Osteoblast (primary cell): ENCODE measurements around the gene SPOP. TPM values are rescaled to one million over a fixed set of nuclear protein-coding genes. Genes with fewer than 3 reads are reported as not detected.

ENCODE experiments used
- DNase-seq: peaks from one replicate; pipeline ENCODE4 v3.0.0; 2011; ENCODE audit warnings: low spot score, mixed read lengths; ENCODE audit not compliant: insufficient read length; ENCODE audit errors: missing footprints
- H2AFZ ChIP-seq: 2 replicates; pipeline ENCODE4 v1.6.0; 2011; ENCODE audit warnings: mild to moderate bottlenecking, low read length
- H3K27ac ChIP-seq: 2 replicates; pipeline ENCODE4 v1.5.1; 2011; ENCODE audit warnings: mild to moderate bottlenecking, low read depth, low read length, moderate library complexity
- H3K27me3 ChIP-seq: 2 replicates; pipeline ENCODE4 v1.6.0; 2012; ENCODE audit warnings: mild to moderate bottlenecking, control low read depth, inconsistent platforms, low read length, moderate library complexity; ENCODE audit not compliant: insufficient read depth
- H3K36me3 ChIP-seq: 2 replicates; pipeline ENCODE4 v1.5.1; 2011; ENCODE audit warnings: mild to moderate bottlenecking, low read length, control low read depth, moderate library complexity; ENCODE audit not compliant: insufficient read depth
- H3K4me1 ChIP-seq: 2 replicates; pipeline ENCODE4 v1.5.1; 2011; ENCODE audit warnings: mild to moderate bottlenecking, low read length, control low read depth, moderate library complexity; ENCODE audit not compliant: insufficient read depth
- H3K4me2 ChIP-seq: 2 replicates; pipeline ENCODE4 v1.6.0; 2011; ENCODE audit warnings: mild to moderate bottlenecking, low read length; ENCODE audit not compliant: insufficient read depth
- H3K4me3 ChIP-seq: fragments of 200-600 bp; sonication (generic); 3 replicates; pipeline ENCODE4 v1.5.1; 2012; ENCODE audit warnings: mild to moderate bottlenecking, low read length, inconsistent platforms; ENCODE audit not compliant: insufficient read depth
- H3K79me2 ChIP-seq: 2 replicates; pipeline ENCODE4 v1.6.0; 2012; ENCODE audit warnings: mild to moderate bottlenecking, low read length, control low read depth, inconsistent platforms; ENCODE audit not compliant: insufficient read depth
- H3K9me3 ChIP-seq: 2 replicates; pipeline ENCODE4 v1.5.1; 2011; ENCODE audit warnings: low read depth, low read length, control low read depth
- H4K20me1 ChIP-seq: 2 replicates; pipeline ENCODE4 v1.6.0; 2012; ENCODE audit warnings: mild to moderate bottlenecking, low read length, control low read depth; ENCODE audit not compliant: insufficient read depth
- CTCF ChIP-seq: IDR thresholded peaks from 2 replicates; pipeline ENCODE4 v1.5.1; 2011; ENCODE audit warnings: mild to moderate bottlenecking, low read depth, low read length, moderate library complexity; ENCODE audit errors: extremely low read depth
- total RNA-seq: library from RNA; depleted of rRNA; stranded (reverse); fragments of >200 nt; gene quantifications from 2 replicates; pipeline ENCODE4 v1.2.3, GENCODE V29; 2012

Gene SPOP
- total RNA-seq, 1 donor = 55.7 TPM

- no peak overlapping the region for H3K4me3 ChIP-seq
- H4K20me1 ChIP-seq = no peaks in the 10 kb centered on the region
- no peaks in the 10 kb centered on the region for H3K79me2 ChIP-seq
- no peaks in the 10 kb centered on the region for H3K27me3 ChIP-seq
- peaks cover 19% of the 10 kb centered on the region for H3K4me1 ChIP-seq
- no peak overlapping the region for H3K4me2 ChIP-seq
- H3K27ac ChIP-seq = peak overlapping the region; percentile 70
- TF ChIP-seq CTCF = no peak
- peak; percentile 46 for DNase-seq
- H3K36me3 ChIP-seq = peaks cover 49% of the 10 kb centered on the region
- H3K9me3 ChIP-seq = no peaks in the 10 kb centered on the region
- H2AFZ ChIP-seq = no peak overlapping the region
Observed at GRCh38 chr17:49603238-49603637, 74.7 kb downstream of the SPOP start.

- Histone ChIP-seq H3K27ac (peak overlapping the region; percentile 70), H3K27me3 (no peaks in the 10 kb centered on the region), H3K4me1 (peaks cover 19% of the 10 kb centered on the region), H3K4me3 (no peak overlapping the region), H3K79me2 (no peaks in the 10 kb centered on the region), H4K20me1 (no peaks in the 10 kb centered on the region), H3K9me3 (no peaks in the 10 kb centered on the region), H3K36me3 (peaks cover 49% of the 10 kb centered on the region), H3K4me2 (no peak overlapping the region), H2AFZ (no peak overlapping the region)
- TF ChIP-seq CTCF = no peak
- no peak for DNase-seq
Observed at GRCh38 chr17:49602783-49603182, 75.1 kb downstream of the SPOP start.

GRCh38 chr17:49600949-49601348 lies 76.9 kb downstream of the SPOP start:
- Histone ChIP-seq H3K4me1 (peaks cover 19% of the 10 kb centered on the region), H3K27ac (no peak overlapping the region), H3K36me3 (peaks cover 57% of the 10 kb centered on the region), H4K20me1 (no peaks in the 10 kb centered on the region), H3K9me3 (no peaks in the 10 kb centered on the region), H3K27me3 (no peaks in the 10 kb centered on the region), H3K4me3 (no peak overlapping the region), H3K4me2 (no peak overlapping the region), H3K79me2 (no peaks in the 10 kb centered on the region), H2AFZ (no peak overlapping the region)
- DNase-seq = no peak
- no peak for TF ChIP-seq CTCF

- Histone ChIP-seq H3K36me3 (peaks cover 52% of the 10 kb centered on the region), H2AFZ (no peak overlapping the region), H3K4me3 (no peak overlapping the region), H3K4me2 (no peak overlapping the region), H3K27me3 (no peaks in the 10 kb centered on the region), H3K27ac (no peak overlapping the region), H4K20me1 (no peaks in the 10 kb centered on the region), H3K9me3 (no peaks in the 10 kb centered on the region), H3K4me1 (peaks cover 14% of the 10 kb centered on the region), H3K79me2 (no peaks in the 10 kb centered on the region)
- no peak for TF ChIP-seq CTCF
- no peak for DNase-seq
Observed at GRCh38 chr17:49598918-49599317, 79.0 kb downstream of the SPOP start.
